Kidney (tissue), 14 donors: Measurements from ENCODE around the gene THY1. TPM values are rescaled to one million over a fixed set of nuclear protein-coding genes. Genes with fewer than 3 reads are reported as not detected.

Experiments used
- DNase-seq, 5 donors: peaks; one replicate each; pipeline ENCODE4 v3.0.0-alpha.2; 2013 to 2020
- FAIRE-seq: peaks from 2 replicates; lab custom pipeline; 2012; peaks lifted over from hg19 to GRCh38; lab: Jason Lieb, UNC
- H3K27ac ChIP-seq, 2 donors: one replicate each; pipeline ENCODE4 v1.7.0; 2013; ENCODE audit warnings: low read depth in 2 of 2, low read length in 2 of 2, inconsistent platforms in 1 of 2
- H3K27me3 ChIP-seq: one replicate; pipeline ENCODE4 v1.7.1; 2013; ENCODE audit warnings: low read length, inconsistent platforms; ENCODE audit not compliant: control insufficient read depth, insufficient read depth
- H3K36me3 ChIP-seq, 3 donors: one replicate each; pipeline versions ENCODE4 v1.7.0 to v1.7.1; 2013; ENCODE audit warnings: low read length in 3 of 3, control low read depth in 1 of 3, inconsistent platforms in 1 of 3; ENCODE audit not compliant: insufficient read depth in 3 of 3, control insufficient read depth in 2 of 3
- H3K4me1 ChIP-seq, 3 donors: one replicate each; pipeline versions ENCODE4 v1.7.0 to v1.7.1; 2013; ENCODE audit warnings: low read length in 3 of 3, inconsistent platforms in 1 of 3, low read depth in 1 of 3; ENCODE audit not compliant: control insufficient read depth in 2 of 3, insufficient read depth in 2 of 3
- H3K4me3 ChIP-seq, 3 donors: one replicate each; pipeline versions ENCODE4 v1.7.0 to v1.8.1; 2013; ENCODE audit warnings: low read length in 3 of 3, control low read depth in 1 of 3, inconsistent platforms in 1 of 3
- H3K9ac ChIP-seq, 3 donors: one replicate each; pipeline versions ENCODE4 v1.7.0 to v1.7.1; 2013; ENCODE audit warnings: low read length in 3 of 3, control low read depth in 1 of 3, inconsistent platforms in 1 of 3
- H3K9me3 ChIP-seq, 3 donors: one replicate each; pipeline versions ENCODE4 v1.7.0 to v1.7.1; 2013; ENCODE audit warnings: low read length in 3 of 3, control low read depth in 1 of 3, inconsistent platforms in 1 of 3; ENCODE audit not compliant: control insufficient read depth in 2 of 3, insufficient read depth in 1 of 3
- CTCF ChIP-seq: IDR thresholded peaks from 3 replicates; pipeline ENCODE4 v1.5.1; 2012; ENCODE audit warnings: mild to moderate bottlenecking, moderate library complexity, borderline replicate concordance; ENCODE audit not compliant: insufficient read depth; ENCODE audit errors: extremely low read depth
- intact Hi-C: fragments of 100-400 bp; cut with DNase I; formaldehyde crosslinking; loops from one replicate; pipeline ENCODE4 v1.11.1; 2022
- polyA plus RNA-seq: library from polyadenylated mRNA; stranded (reverse); fragments of 350-450 nt; fragmentation: Illumina TruSeq; extraction: RNeasy Lipid Tissue Mini Kit (QIAGEN cat#74804); gene quantifications from one replicate; pipeline ENCODE4 v1.2.3, GENCODE V29; 2014; ENCODE audit warnings: low read depth, low replicate concordance; ENCODE audit not compliant: insufficient read depth
- total RNA-seq: library from RNA; stranded (reverse); fragmentation: NEBNext Ultra II Directional; extraction: Animal tissue kit (Norgen Biotek cat#: 25700); gene quantifications from one replicate; pipeline ENCODE4 v1.2.1, GENCODE V29; 2021
- donor health status: control.
- donor health status: control.
- donor health status: control.
- donor health status: control.
- donor health status: control.
- donor health status: DM: yes; HTN: yes; CAD: no.
- donor health status: Normal renal cell carcinoma (clear cell type).

Gene THY1
- total and polyA plus RNA-seq, 2 donors from 2014 or later = 17.5 to 240 TPM

- no peak for FAIRE-seq
- intact Hi-C loops = no loop called here
- TF ChIP-seq CTCF = no peak
- peak overlapping the region in 2 of 3 donors; percentile 76 to 80 for H3K9ac ChIP-seq
- H3K4me1 ChIP-seq = peaks cover 0 to 25% (median 16%) of the 10 kb centered on the region in 3 donors
- H3K27me3 ChIP-seq = no peaks in the 10 kb centered on the region
- H3K4me3 ChIP-seq = peak overlapping the region; percentile 48 to 87 (median 70)
- no peaks in the 10 kb centered on the region for H3K9me3 ChIP-seq
- H3K27ac ChIP-seq = peak overlapping the region; percentile 54 to 67
- H3K36me3 ChIP-seq = no peaks in the 10 kb centered on the region
- peak in 1 of 5 donors; percentile 48 for DNase-seq
Observed at GRCh38 chr11:119380827-119381180, 42.2 kb downstream of the THY1 start.

DNA sequence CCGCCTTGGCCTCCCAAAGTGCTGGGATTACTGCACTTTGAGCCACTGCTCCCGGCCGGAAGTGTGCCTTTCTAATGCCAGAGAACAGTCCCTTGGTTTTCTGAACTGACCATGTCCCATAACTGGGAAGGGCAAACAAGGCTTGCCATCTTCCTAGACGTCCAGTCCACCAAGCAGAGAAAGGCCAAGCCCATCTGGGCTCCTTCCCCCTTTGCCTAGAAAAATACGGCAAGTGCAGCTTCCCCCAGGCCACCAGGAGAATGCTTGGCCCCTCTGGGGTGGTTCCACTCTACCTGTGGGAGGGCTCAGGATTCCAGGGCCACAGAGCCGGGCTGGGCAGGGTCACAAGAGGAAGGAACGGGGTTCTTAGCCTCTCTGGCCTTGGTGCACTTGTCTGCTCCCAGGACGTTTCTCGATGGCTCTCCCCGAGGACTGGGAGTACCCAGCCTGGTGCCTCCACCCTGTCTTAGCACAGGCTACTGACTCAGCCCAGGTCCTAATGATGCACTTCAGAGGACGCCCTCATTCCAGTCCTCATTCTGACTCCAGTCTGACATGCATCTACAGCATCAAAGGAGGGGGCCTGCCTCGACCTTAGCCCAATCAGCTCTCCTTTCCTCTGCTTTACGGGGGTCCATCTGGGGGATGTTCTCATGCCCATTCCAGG is 42.7 kb downstream of the THY1 start:
- intact Hi-C loops = no loop called here
- no peak for TF ChIP-seq CTCF
- peak overlapping the region in 1 of 3 donors; percentile 80 for H3K9ac ChIP-seq
- H3K36me3 ChIP-seq = no peaks in the 10 kb centered on the region
- FAIRE-seq = no peak
- no peaks in the 10 kb centered on the region for H3K27me3 ChIP-seq
- H3K4me3 ChIP-seq = peak overlapping the region in 2 of 3 donors; percentile 70 to 87
- peaks cover 0 to 26% (median 18%) of the 10 kb centered on the region in 3 donors for H3K4me1 ChIP-seq
- DNase-seq = peak in 2 of 5 donors; percentile 50 to 70
- no peak overlapping the region for H3K27ac ChIP-seq
- H3K9me3 ChIP-seq = no peaks in the 10 kb centered on the region

DNA sequence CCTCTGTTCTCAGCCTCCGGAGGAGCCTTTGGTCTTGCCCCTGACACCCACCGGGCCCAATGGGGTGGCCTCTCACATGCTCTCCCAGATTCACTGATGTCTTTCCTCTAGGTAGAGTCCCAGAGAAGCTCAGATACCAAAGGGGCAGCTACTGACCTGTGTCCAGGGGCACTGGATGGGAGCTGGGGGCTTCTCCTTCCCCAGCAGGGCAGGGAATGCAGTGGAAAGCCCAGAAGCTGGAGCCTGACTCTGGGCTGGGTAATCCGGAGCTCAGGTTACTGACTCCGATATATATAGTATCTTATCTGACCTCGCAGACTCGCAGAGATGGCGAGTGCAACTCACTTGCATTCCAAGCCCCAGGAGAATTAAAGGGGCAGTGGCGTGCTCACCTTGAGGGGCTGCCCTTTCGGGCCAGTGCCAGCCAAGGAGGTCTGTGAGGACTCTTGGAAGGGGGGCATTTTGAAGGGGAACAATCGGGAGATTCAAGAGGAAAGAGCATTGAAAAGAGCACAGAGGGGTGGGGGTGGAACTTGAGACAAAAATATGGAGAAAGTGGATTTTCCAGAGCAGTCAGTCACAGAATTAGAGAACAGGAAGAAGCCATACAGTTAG is 44.0 kb downstream of the THY1 start:
- peaks cover 0 to 35% (median 29%) of the 10 kb centered on the region in 3 donors for H3K4me1 ChIP-seq
- intact Hi-C loops = no loop called here
- H3K36me3 ChIP-seq = no peaks in the 10 kb centered on the region
- no peak for TF ChIP-seq CTCF
- H3K27me3 ChIP-seq = no peaks in the 10 kb centered on the region
- no peak overlapping the region for H3K9ac ChIP-seq
- peak overlapping the region in 1 of 3 donors; percentile 27 for H3K4me3 ChIP-seq
- no peaks in the 10 kb centered on the region for H3K9me3 ChIP-seq
- H3K27ac ChIP-seq = no peak overlapping the region
- FAIRE-seq (no peak), DNase-seq (peak in 4 of 5 donors; percentile 35 to 49 (median 44))
